ENCODE results near the gene BLM. TPM values are rescaled to one million over a fixed set of nuclear protein-coding genes. Genes with fewer than 3 reads are reported as not detected.

BLM gene
- total RNA-seq, 1 donor from 2014 or later, result 3.7 TPM

- H2AFZ ChIP-seq (ENCODE audit: low read depth, low read length), result no peak overlapping the region
- H3K27ac Mint-ChIP-seq (ENCODE audit: unreplicated experiment), result no peak overlapping the region
Measured at GRCh38 chr15:90851114-90851513, 134.0 kb downstream of the BLM start.

GRCh38 chr15:90851940-90852339 lies 134.8 kb downstream of the BLM start:
- Histone ChIP-seq H3K4me2 (ENCODE audit: low read length) (no peak overlapping the region), H3K9ac (ENCODE audit: low read length) (no peak overlapping the region), H3K4me1 (ENCODE audit: insufficient read depth, low read length) (peaks cover 7% of the 10 kb centered on the region), H3K4me3 (ENCODE audit: insufficient read depth, low read depth, low read length) (no peak overlapping the region), H3K9me3 (ENCODE audit: insufficient read depth, low read depth, low read length) (peaks cover 2% of the 10 kb centered on the region), H3K27me3 (ENCODE audit: insufficient read depth, low read length) (no peaks in the 10 kb centered on the region), H4K20me1 (ENCODE audit: insufficient read depth, low read length) (no peaks in the 10 kb centered on the region), H2AFZ (ENCODE audit: low read depth, low read length) (no peak overlapping the region), H3K36me3 (ENCODE audit: insufficient read depth, low read length) (no peaks in the 10 kb centered on the region), H3K27ac (ENCODE audit: low read depth, low read length) (no peak overlapping the region), H3K79me2 (ENCODE audit: insufficient read depth, low read length) (no peaks in the 10 kb centered on the region)
- Mint-ChIP-seq H3K27ac (ENCODE audit: unreplicated experiment) (peak overlapping the region; percentile 18), H3K27me3 (ENCODE audit: low read depth, unreplicated experiment) (peaks cover 6% of the 10 kb centered on the region), H3K9me3 (ENCODE audit: unreplicated experiment) (no peaks in the 10 kb centered on the region), H3K4me3 (ENCODE audit: unreplicated experiment) (no peak overlapping the region), H3K4me1 (ENCODE audit: low read depth, unreplicated experiment) (peaks cover 4% of the 10 kb centered on the region), H3K36me3 (ENCODE audit: low read depth, unreplicated experiment) (no peaks in the 10 kb centered on the region)
- DNase-seq (ENCODE audit: low read depth) (no peak), FAIRE-seq (no peak)
- TF ChIP-seq EZH2 (IDR thresholded peaks at IDR 0.05; ENCODE audit: insufficient read depth, low read length), result no peak
- no peak for TF ChIP-seq CTCF (IDR thresholded peaks at IDR 0.05; ENCODE audit: insufficient read depth, low read depth, low read length)

More at GRCh38 chr15:90851114-90851513, 134.0 kb downstream of the BLM start:
- Mint-ChIP-seq H3K36me3 (ENCODE audit: low read depth, unreplicated experiment) (no peaks in the 10 kb centered on the region), H3K4me1 (ENCODE audit: low read depth, unreplicated experiment) (peaks cover 4% of the 10 kb centered on the region), H3K9me3 (ENCODE audit: unreplicated experiment) (no peaks in the 10 kb centered on the region), H3K4me3 (ENCODE audit: unreplicated experiment) (no peak overlapping the region), H3K27me3 (ENCODE audit: low read depth, unreplicated experiment) (peaks cover 3% of the 10 kb centered on the region)
- Histone ChIP-seq H3K79me2 (ENCODE audit: insufficient read depth, low read length) (no peaks in the 10 kb centered on the region), H3K27ac (ENCODE audit: low read depth, low read length) (no peak overlapping the region), H3K9me3 (ENCODE audit: insufficient read depth, low read depth, low read length) (peaks cover 2% of the 10 kb centered on the region), H3K9ac (ENCODE audit: low read length) (no peak overlapping the region), H4K20me1 (ENCODE audit: insufficient read depth, low read length) (no peaks in the 10 kb centered on the region), H3K36me3 (ENCODE audit: insufficient read depth, low read length) (no peaks in the 10 kb centered on the region), H3K4me3 (ENCODE audit: insufficient read depth, low read depth, low read length) (no peak overlapping the region), H3K27me3 (ENCODE audit: insufficient read depth, low read length) (no peaks in the 10 kb centered on the region), H3K4me1 (ENCODE audit: insufficient read depth, low read length) (peaks cover 7% of the 10 kb centered on the region), H3K4me2 (ENCODE audit: low read length) (no peak overlapping the region)
- FAIRE-seq (no peak), DNase-seq (ENCODE audit: low read depth) (no peak)
- no peak for TF ChIP-seq EZH2 (IDR thresholded peaks at IDR 0.05; ENCODE audit: insufficient read depth, low read length)
- TF ChIP-seq CTCF (IDR thresholded peaks at IDR 0.05; ENCODE audit: insufficient read depth, low read depth, low read length), result no peak

GRCh38 chr15:90855139-90855538 lies 138.0 kb downstream of the BLM start:
- Mint-ChIP-seq H3K27me3 (ENCODE audit: low read depth, unreplicated experiment) (peaks cover 8% of the 10 kb centered on the region), H3K27ac (ENCODE audit: unreplicated experiment) (no peak overlapping the region), H3K36me3 (ENCODE audit: low read depth, unreplicated experiment) (no peaks in the 10 kb centered on the region), H3K9me3 (ENCODE audit: unreplicated experiment) (no peaks in the 10 kb centered on the region), H3K4me1 (ENCODE audit: low read depth, unreplicated experiment) (peaks cover 8% of the 10 kb centered on the region), H3K4me3 (ENCODE audit: unreplicated experiment) (no peak overlapping the region)
- Histone ChIP-seq H2AFZ (ENCODE audit: low read depth, low read length) (no peak overlapping the region), H3K36me3 (ENCODE audit: insufficient read depth, low read length) (no peaks in the 10 kb centered on the region), H3K4me1 (ENCODE audit: insufficient read depth, low read length) (peaks cover 12% of the 10 kb centered on the region), H3K9me3 (ENCODE audit: insufficient read depth, low read depth, low read length) (peaks cover 2% of the 10 kb centered on the region), H3K27ac (ENCODE audit: low read depth, low read length) (no peak overlapping the region), H3K27me3 (ENCODE audit: insufficient read depth, low read length) (no peaks in the 10 kb centered on the region), H3K9ac (ENCODE audit: low read length) (no peak overlapping the region), H3K4me2 (ENCODE audit: low read length) (no peak overlapping the region), H4K20me1 (ENCODE audit: insufficient read depth, low read length) (no peaks in the 10 kb centered on the region), H3K79me2 (ENCODE audit: insufficient read depth, low read length) (no peaks in the 10 kb centered on the region), H3K4me3 (ENCODE audit: insufficient read depth, low read depth, low read length) (no peak overlapping the region)
- TF ChIP-seq CTCF (IDR thresholded peaks at IDR 0.05; ENCODE audit: insufficient read depth, low read depth, low read length) (no peak), EZH2 (IDR thresholded peaks at IDR 0.05; ENCODE audit: insufficient read depth, low read length) (no peak)
- FAIRE-seq (no peak), DNase-seq (ENCODE audit: low read depth) (no peak)

Measured in astrocyte (in vitro differentiated cells and primary cell).